ENCODE results near the gene MIB1.

The MIB1 gene

DNA sequence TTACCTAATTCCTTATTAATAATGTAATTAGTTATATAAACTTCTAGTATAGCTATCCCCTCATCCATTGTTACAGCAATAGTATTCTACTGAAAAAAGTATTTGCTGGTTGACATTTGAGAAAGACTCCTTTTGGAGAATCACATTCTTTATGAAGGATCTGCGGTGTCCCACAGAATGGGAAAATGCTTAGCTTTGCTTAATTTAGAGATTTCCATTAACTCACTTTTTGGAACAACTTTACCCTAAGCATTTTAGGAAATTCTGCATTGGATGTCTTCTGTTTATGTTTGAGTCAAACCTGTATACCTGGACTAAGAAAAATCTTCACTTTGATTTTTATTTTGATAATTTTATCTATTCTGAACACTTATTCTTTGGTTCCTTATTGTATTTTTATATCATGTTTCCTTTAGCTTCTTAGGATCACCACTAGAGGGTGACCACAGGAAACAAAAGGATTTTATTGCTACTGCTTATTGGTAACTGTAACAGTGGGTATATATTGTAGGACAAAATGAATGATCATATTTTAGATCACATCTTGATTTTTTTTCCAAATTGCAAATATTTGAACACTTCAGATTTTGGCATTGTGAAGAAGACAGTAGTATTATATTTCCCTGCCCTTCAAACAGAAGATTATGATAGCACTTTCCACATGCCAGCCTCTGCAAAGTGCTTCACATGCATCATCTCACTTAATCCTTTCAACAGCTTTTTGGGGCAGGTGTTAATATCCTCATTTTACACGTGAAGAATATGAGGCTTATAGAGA lies 79.6 kb downstream of the MIB1 start:
- H3K4me1 ChIP-seq (ENCODE audit: control insufficient read depth, insufficient read depth, low read length, poor library complexity, severe bottlenecking) = no peaks in the 10 kb centered on the region
- no peak overlapping the region for H3K4me3 ChIP-seq (ENCODE audit: extremely low read depth, insufficient read depth, low read length, poor library complexity, severe bottlenecking)
- H3K36me3 ChIP-seq (ENCODE audit: control insufficient read depth, insufficient read depth, low read length) = peaks cover 50% of the 10 kb centered on the region
- H3K27ac ChIP-seq (ENCODE audit: low read depth, low read length, severe bottlenecking) = no peak overlapping the region
- no peaks in the 10 kb centered on the region for H3K9me3 ChIP-seq (ENCODE audit: control insufficient read depth, low read length)
- WGBS, 2 experiments (ENCODE audit: insufficient coverage in 2 of 2) = no CpG with 5 or more reads among the region's 2 CpGs

DNA sequence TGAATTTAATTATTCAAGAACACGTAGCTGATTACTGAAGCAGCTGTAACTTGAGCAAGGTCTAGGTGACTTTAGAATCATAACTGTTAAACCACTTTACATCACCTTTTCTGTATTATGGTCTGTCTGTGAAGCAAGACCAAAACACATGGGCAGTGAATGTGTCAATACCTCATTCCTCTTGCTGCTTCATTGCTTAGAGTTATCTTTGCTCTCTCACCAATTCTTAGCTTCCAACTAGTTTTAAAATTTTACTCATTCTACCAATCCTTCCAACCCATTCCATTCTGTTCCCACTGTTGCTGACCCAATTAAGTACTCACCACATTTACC lies 80.2 kb downstream of the MIB1 start:
- Histone ChIP-seq H3K27ac (ENCODE audit: low read depth, low read length, severe bottlenecking) (no peak overlapping the region), H3K9me3 (ENCODE audit: control insufficient read depth, low read length) (no peaks in the 10 kb centered on the region), H3K4me3 (ENCODE audit: extremely low read depth, insufficient read depth, low read length, poor library complexity, severe bottlenecking) (no peak overlapping the region), H3K36me3 (ENCODE audit: control insufficient read depth, insufficient read depth, low read length) (peaks cover 45% of the 10 kb centered on the region), H3K4me1 (ENCODE audit: control insufficient read depth, insufficient read depth, low read length, poor library complexity, severe bottlenecking) (no peaks in the 10 kb centered on the region)
- no CpG with 5 or more reads among the region's 1 CpG for WGBS, 2 experiments (ENCODE audit: insufficient coverage in 2 of 2)

DNA sequence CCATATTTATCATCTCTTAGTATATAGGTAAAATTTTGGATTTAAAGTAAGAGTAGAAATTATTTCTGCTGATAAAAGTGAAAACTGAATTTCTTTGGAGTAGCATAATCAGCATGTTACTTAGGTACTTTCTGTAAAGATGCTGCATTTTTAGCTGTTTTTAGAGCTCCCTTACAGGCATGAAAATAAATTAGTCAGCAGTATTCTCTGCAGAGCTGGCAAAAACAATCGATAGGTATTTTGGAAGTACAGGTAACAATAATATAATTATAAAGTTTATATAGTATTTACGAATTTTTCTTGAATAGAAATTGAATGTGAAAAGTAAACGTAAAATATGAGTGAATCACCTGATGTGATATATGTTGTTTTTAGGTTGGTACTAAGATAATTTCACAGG lies 83.3 kb downstream of the MIB1 start:
- whole genome bisulfite sequencing, 2 experiments (ENCODE audit: insufficient coverage in 2 of 2) = no CpG with 5 or more reads among the region's 3 CpGs
- no peak overlapping the region for H3K27ac ChIP-seq (ENCODE audit: low read depth, low read length, severe bottlenecking)
- no peak overlapping the region for H3K4me3 ChIP-seq (ENCODE audit: extremely low read depth, insufficient read depth, low read length, poor library complexity, severe bottlenecking)
- H3K36me3 ChIP-seq (ENCODE audit: control insufficient read depth, insufficient read depth, low read length) = peaks cover 24% of the 10 kb centered on the region
- H3K4me1 ChIP-seq (ENCODE audit: control insufficient read depth, insufficient read depth, low read length, poor library complexity, severe bottlenecking) = no peaks in the 10 kb centered on the region
- no peaks in the 10 kb centered on the region for H3K9me3 ChIP-seq (ENCODE audit: control insufficient read depth, low read length)

DNA sequence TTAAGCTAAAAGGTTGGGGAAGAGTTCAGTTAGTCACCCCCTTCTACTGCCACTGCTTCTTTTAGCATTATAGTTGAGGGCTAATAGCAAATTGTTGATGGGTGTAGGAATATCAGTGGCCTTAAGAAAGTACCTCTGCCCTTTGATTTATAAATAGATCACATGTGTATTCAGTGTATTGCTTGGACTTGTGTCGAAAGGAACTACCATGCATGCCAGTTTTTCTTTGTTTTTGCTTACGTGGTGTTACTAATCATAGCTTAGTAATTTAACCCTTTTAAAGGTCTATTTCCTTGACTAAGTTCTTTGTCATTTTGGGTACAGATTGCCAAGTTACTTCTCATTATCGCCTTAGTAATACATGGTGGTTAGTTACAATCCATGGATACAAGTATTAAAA lies 85.6 kb downstream of the MIB1 start:
- Histone ChIP-seq H3K36me3 (ENCODE audit: control insufficient read depth, insufficient read depth, low read length) (peaks cover 9% of the 10 kb centered on the region), H3K9me3 (ENCODE audit: control insufficient read depth, low read length) (no peaks in the 10 kb centered on the region), H3K4me1 (ENCODE audit: control insufficient read depth, insufficient read depth, low read length, poor library complexity, severe bottlenecking) (no peaks in the 10 kb centered on the region), H3K27ac (ENCODE audit: low read depth, low read length, severe bottlenecking) (no peak overlapping the region), H3K4me3 (ENCODE audit: extremely low read depth, insufficient read depth, low read length, poor library complexity, severe bottlenecking) (no peak overlapping the region)
- WGBS, 2 experiments (ENCODE audit: insufficient coverage in 2 of 2) = 100% methylated on average over 1 of the region's 3 CpGs; no CpG with 5 or more reads in 1 of the 2 experiments

DNA sequence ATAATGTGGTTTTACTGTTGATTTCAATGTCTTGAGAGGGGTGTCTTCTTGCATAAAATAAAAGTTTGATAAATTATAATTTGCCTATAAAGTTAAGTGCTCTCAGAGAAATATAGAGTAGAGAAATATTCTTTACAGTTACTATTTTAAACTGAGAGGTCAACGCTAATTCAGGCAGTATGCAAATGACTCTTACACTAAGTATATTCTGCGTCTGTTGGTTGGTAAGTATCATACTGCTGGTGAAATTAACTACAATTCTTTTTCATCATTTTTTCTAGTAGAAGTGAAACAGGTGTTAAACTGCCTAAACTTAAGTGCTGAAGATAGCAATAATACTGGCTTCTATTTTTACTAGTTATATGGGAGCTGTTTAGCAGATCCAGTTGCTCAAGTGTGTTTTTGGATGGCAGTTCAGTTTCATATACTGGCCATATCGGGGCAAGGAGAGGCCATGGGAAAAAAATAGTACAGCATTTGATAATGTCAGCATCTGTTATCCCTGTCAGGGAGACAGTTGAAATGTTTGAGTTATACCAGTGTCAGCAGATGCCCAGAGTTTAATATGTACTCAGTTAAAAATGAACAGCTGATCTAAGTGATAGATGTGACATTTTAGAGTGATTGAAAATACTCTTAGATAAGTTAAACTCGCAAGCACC lies 86.2 kb downstream of the MIB1 start:
- Histone ChIP-seq H3K27ac (ENCODE audit: low read depth, low read length, severe bottlenecking) (no peak overlapping the region), H3K9me3 (ENCODE audit: control insufficient read depth, low read length) (no peaks in the 10 kb centered on the region), H3K4me3 (ENCODE audit: extremely low read depth, insufficient read depth, low read length, poor library complexity, severe bottlenecking) (no peak overlapping the region), H3K36me3 (ENCODE audit: control insufficient read depth, insufficient read depth, low read length) (peaks cover 6% of the 10 kb centered on the region), H3K4me1 (ENCODE audit: control insufficient read depth, insufficient read depth, low read length, poor library complexity, severe bottlenecking) (no peaks in the 10 kb centered on the region)
- 100% methylated on average over 1 of the region's 4 CpGs for WGBS, 2 experiments (ENCODE audit: insufficient coverage in 2 of 2)

DNA sequence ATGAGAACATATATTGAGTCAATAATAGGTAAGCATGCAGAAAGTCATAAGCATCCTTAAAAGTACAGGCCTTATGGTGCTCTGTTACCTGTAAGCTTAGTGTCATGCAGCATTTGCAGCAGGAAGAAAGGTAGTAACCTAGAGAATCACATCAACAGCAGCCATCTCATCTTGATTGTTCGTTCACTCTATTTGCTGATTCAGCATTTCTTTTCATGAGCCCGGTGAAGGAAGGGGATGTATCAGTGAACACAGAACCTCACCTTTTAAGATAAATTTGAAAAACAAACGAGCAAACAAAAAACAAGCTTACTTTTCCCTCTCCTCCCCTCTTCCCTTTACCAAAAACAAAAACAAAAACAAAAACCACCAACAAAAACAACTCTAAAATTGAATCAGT lies 89.9 kb downstream of the MIB1 start:
- WGBS, 2 experiments (ENCODE audit: insufficient coverage in 2 of 2) = 83 to 86% methylated on average over 1 of the region's 3 CpGs
- Histone ChIP-seq H3K27ac (ENCODE audit: low read depth, low read length, severe bottlenecking) (no peak overlapping the region), H3K4me1 (ENCODE audit: control insufficient read depth, insufficient read depth, low read length, poor library complexity, severe bottlenecking) (no peaks in the 10 kb centered on the region), H3K4me3 (ENCODE audit: extremely low read depth, insufficient read depth, low read length, poor library complexity, severe bottlenecking) (no peak overlapping the region), H3K9me3 (ENCODE audit: control insufficient read depth, low read length) (no peaks in the 10 kb centered on the region), H3K36me3 (ENCODE audit: control insufficient read depth, insufficient read depth, low read length) (peaks cover 11% of the 10 kb centered on the region)

DNA sequence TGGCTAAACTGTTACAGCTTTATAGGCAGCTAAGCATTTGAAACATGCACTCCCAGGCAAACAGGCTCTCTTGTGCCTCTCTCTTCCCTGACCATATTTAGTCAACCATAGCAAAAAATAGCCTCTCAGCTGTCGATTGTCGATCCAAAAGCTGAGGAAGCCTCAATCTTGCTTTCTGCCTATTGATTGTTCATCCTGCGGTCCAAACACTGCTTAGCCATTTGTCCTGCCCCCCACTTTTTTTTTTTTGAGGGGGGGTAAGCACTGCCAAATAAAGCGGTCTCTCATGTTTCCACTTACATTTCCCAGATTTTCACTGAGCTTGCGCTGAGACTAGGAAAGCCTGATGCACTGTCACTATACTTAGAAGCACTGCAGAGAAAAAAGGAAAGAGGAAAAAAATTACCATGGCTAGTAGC lies 90.8 kb downstream of the MIB1 start:
- no peak overlapping the region for H3K4me3 ChIP-seq (ENCODE audit: extremely low read depth, insufficient read depth, low read length, poor library complexity, severe bottlenecking)
- no peaks in the 10 kb centered on the region for H3K4me1 ChIP-seq (ENCODE audit: control insufficient read depth, insufficient read depth, low read length, poor library complexity, severe bottlenecking)
- peaks cover 11% of the 10 kb centered on the region for H3K36me3 ChIP-seq (ENCODE audit: control insufficient read depth, insufficient read depth, low read length)
- no peaks in the 10 kb centered on the region for H3K9me3 ChIP-seq (ENCODE audit: control insufficient read depth, low read length)
- H3K27ac ChIP-seq (ENCODE audit: low read depth, low read length, severe bottlenecking) = peak overlapping the region; percentile 16
- 83 to 100% methylated on average over 2 to 3 of the region's 5 CpGs for WGBS, 2 experiments (ENCODE audit: insufficient coverage in 2 of 2)

DNA sequence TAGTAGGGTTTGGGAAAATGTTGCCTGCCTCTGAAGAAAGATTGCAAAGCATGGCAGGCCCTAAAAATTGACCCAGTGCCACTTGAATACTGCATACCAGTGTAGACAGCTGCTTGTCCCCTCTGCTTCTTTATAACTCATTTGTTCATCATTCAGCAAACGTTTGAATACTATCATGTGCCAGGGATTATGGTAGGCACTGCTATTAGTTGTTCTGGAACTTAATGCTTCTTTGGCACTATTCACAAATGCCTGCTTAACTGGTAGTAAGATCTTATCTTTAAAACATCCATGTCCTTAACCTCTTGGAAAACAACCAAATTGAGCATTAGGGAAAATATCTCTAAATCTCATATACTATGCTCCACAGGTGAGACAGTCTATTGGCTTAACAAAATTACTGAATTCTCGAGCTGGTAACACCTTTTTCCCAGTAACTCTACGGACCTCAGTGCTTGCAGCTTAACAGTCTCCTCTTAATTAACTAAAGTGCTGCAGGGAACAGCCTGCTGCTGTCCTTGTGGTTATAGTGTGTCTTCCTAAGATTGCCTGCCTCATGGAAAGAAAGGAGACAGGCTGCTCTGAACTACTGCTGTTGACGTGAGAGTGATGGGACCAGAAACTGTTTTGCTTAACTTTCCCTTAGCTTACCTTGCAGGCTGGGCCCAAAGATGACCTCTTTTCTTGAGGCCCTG lies 93.2 kb downstream of the MIB1 start:
- Histone ChIP-seq H3K27ac (ENCODE audit: low read depth, low read length, severe bottlenecking) (no peak overlapping the region), H3K36me3 (ENCODE audit: control insufficient read depth, insufficient read depth, low read length) (peaks cover 22% of the 10 kb centered on the region), H3K4me3 (ENCODE audit: extremely low read depth, insufficient read depth, low read length, poor library complexity, severe bottlenecking) (no peak overlapping the region), H3K9me3 (ENCODE audit: control insufficient read depth, low read length) (no peaks in the 10 kb centered on the region), H3K4me1 (ENCODE audit: control insufficient read depth, insufficient read depth, low read length, poor library complexity, severe bottlenecking) (no peaks in the 10 kb centered on the region)
- 90 to 93% methylated on average over 2 to 3 of the region's 4 CpGs for WGBS, 2 experiments (ENCODE audit: insufficient coverage in 2 of 2)

DNA sequence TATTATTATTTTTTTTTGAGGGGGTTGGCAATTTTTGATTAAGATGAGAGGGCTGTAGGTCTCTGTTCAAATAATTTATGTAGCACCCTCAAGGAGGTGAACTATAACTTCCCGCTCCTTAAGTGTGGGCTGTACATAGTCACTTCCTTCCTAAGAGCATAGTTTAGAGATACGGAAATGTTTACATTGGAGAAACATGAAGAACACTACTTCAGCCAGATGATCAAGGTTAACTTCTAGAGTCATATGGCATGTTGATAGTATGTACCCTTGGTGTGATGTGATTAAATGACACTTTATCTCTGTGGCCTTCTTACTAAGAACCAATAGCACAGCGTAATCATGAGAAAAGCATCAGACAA lies 93.7 kb downstream of the MIB1 start:
- Histone ChIP-seq H3K27ac (ENCODE audit: low read depth, low read length, severe bottlenecking) (no peak overlapping the region), H3K9me3 (ENCODE audit: control insufficient read depth, low read length) (no peaks in the 10 kb centered on the region), H3K4me3 (ENCODE audit: extremely low read depth, insufficient read depth, low read length, poor library complexity, severe bottlenecking) (no peak overlapping the region), H3K4me1 (ENCODE audit: control insufficient read depth, insufficient read depth, low read length, poor library complexity, severe bottlenecking) (no peaks in the 10 kb centered on the region), H3K36me3 (ENCODE audit: control insufficient read depth, insufficient read depth, low read length) (peaks cover 24% of the 10 kb centered on the region)
- WGBS, 2 experiments (ENCODE audit: insufficient coverage in 2 of 2) = 90% methylated on average over 2 of the region's 3 CpGs; no CpG with 5 or more reads in 1 of the 2 experiments

DNA sequence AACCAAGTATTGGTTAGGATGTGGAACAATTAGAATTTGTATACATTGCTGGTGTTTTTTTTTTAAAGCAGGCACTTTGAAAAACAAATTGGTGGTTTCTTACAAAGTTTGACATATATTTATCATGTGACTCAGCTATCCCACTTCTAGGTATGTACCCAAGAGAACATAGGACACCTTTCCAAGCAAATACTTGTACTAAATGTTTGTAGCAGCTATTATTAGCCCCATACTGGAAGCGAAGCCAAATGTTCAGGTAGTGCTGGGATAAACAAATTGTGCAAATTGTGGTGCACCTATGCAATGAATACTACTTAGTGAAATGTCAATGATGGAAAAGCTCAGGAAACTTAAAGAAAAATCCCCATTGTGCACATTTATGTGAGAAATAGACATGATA lies 101.0 kb downstream of the MIB1 start:
- 80% methylated on average over 1 of the region's 1 CpG; no CpG with 5 or more reads in 1 of the 2 experiments for WGBS, 2 experiments (ENCODE audit: insufficient coverage in 2 of 2)
- Histone ChIP-seq H3K9me3 (ENCODE audit: control insufficient read depth, low read length) (no peaks in the 10 kb centered on the region), H3K27ac (ENCODE audit: low read depth, low read length, severe bottlenecking) (no peak overlapping the region), H3K4me3 (ENCODE audit: extremely low read depth, insufficient read depth, low read length, poor library complexity, severe bottlenecking) (no peak overlapping the region), H3K36me3 (ENCODE audit: control insufficient read depth, insufficient read depth, low read length) (peaks cover 69% of the 10 kb centered on the region), H3K4me1 (ENCODE audit: control insufficient read depth, insufficient read depth, low read length, poor library complexity, severe bottlenecking) (no peaks in the 10 kb centered on the region)

DNA sequence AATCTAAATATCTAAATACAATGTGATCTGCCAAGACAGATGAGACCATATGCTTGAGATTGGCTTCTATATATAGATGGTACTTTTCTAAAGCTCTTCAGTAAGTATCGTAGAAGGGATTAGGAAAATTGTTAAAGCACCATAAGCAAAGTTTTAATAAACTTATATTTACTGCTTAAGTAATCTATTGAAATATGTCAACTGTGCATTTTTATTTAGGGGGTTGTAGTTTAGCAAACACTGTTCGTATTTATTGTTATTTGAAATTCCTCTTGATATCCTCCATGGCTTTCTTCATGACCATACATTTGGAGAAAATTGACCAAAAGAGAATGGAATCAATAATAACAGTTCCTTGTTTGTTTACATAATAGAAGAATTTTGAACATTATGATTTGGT lies 102.7 kb downstream of the MIB1 start:
- H3K36me3 ChIP-seq (ENCODE audit: control insufficient read depth, insufficient read depth, low read length) = peaks cover 78% of the 10 kb centered on the region

More for the DNA sequence above, 102.7 kb downstream of the MIB1 start:
- Histone ChIP-seq H3K27ac (ENCODE audit: low read depth, low read length, severe bottlenecking) (no peak overlapping the region), H3K4me1 (ENCODE audit: control insufficient read depth, insufficient read depth, low read length, poor library complexity, severe bottlenecking) (no peaks in the 10 kb centered on the region), H3K4me3 (ENCODE audit: extremely low read depth, insufficient read depth, low read length, poor library complexity, severe bottlenecking) (no peak overlapping the region), H3K9me3 (ENCODE audit: control insufficient read depth, low read length) (no peaks in the 10 kb centered on the region)
- WGBS, 2 experiments (ENCODE audit: insufficient coverage in 2 of 2) = no CpG with 5 or more reads among the region's 2 CpGs

All from mesodermal cell (in vitro differentiated cells).